GM18520 (cell line): ENCODE results near the gene SF3B2.
"Not testable (repeated sequence)": the region's sequence is repeated elsewhere in the genome, so short reads cannot be mapped to it uniquely, and the experiment has no call there.

ENCODE experiments used
- ATAC-seq: cut with Tn5 transposase; IDR thresholded peaks from one replicate; pipeline ENCODE4 v1.9.1; 2021; ENCODE audit not compliant: unreplicated experiment

The SF3B2 gene

DNA sequence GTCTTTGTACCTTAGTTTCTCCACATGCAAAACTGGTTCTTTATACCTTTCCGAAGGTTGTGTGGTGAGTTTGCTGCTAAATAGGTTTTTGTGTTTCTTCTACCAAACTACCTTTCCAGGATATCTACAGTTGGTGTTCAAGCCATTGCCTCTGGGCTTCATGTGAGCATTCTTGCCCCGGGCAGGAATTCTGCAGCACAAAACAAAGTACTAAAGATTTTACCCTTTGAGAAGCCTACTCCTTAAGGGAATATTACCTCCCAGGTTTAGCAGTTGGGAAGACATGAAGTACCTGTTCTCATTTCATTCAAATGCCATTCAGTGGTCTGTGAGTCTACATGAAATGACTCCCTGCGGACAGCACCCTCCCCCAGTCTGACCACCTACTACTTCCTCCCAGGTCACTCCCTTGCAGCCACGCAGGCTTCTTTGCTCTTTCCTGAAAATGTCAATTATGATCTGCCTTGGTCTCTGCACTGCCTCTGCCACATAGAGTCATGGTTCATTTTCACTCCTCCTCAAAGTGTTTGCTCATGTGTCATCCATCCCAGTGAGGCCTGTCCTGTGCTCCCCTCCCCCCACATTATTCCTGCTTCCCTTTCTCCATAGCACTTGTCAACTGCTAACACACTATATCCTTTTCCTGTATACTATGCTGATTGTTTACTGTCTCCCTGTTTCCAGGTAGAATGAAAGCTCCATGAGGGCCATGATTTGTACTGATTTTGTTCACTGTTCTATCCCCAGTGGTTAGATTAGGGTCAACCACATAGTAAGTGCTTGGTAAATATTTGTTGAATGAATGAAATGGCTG, 54.8 kb downstream of the SF3B2 start:
- ATAC-seq, result no peak

DNA sequence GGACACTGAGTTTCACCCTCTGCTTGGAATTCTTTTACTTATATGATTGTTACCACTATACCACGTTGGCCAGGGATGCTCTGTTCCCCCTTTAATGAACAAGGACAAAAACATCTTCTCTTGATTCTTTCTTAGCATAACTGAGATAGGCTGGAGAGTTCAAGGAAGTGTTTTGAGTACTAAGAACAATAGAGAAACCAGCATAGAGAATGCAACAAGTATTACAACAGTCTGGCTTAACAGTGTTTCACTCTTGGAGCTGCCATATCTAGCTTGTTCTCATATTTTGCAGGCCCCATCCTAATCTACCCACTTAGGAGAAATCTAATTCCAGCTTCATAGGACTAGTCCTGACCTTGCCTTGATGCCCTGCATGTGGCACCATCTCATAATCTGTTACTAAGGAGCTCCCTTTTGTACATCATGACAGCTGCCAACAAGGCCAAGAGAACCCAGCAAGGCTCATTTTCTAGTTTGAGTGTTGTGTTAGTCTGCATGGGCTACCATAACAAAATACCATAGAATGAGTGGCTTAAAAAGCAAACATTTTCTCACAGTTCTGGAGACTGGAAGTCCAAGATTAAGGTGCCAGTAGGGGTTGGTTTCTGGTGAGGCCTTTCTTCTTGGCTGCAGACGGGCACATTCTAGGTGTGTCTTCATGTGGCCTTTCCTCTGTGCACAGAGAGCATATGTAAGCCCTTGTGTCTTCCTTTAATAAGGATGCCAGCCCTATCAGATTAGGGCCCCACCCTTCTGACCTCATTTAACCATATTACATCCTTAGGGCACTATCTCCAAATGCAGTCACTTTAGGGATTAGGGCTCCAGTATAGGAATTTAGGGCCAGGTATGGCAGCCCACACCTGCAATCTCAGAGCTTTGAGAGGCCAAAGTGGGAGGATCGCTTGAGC, 55.7 kb downstream of the SF3B2 start:
- ATAC-seq, result no peak

DNA sequence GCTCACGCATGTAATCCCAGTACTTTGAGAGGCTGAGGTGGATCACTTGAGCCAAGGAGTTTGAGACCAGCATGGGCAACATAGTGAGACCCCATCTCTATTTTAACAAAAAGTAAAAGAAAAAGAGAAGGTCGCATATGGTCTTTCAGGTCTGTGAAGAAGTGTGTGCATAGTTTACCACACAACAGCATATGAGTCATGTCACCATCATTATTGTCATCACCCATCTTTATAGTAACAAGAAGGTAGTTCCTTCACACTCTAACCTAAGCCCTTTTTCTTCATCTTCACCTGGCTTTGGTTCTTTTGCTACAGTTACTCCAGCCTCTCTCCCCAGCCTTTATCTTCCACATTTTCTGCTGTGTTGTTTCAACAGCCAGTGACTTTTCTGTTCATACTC, 57.1 kb downstream of the SF3B2 start:
- ATAC-seq, result no peak

GRCh38 chr11:66111158-66111557, 59.0 kb downstream of the SF3B2 start:
- ATAC-seq, result no peak

- ATAC-seq, result no peak
Observed at GRCh38 chr11:66112041-66112491, 59.9 kb downstream of the SF3B2 start.

DNA sequence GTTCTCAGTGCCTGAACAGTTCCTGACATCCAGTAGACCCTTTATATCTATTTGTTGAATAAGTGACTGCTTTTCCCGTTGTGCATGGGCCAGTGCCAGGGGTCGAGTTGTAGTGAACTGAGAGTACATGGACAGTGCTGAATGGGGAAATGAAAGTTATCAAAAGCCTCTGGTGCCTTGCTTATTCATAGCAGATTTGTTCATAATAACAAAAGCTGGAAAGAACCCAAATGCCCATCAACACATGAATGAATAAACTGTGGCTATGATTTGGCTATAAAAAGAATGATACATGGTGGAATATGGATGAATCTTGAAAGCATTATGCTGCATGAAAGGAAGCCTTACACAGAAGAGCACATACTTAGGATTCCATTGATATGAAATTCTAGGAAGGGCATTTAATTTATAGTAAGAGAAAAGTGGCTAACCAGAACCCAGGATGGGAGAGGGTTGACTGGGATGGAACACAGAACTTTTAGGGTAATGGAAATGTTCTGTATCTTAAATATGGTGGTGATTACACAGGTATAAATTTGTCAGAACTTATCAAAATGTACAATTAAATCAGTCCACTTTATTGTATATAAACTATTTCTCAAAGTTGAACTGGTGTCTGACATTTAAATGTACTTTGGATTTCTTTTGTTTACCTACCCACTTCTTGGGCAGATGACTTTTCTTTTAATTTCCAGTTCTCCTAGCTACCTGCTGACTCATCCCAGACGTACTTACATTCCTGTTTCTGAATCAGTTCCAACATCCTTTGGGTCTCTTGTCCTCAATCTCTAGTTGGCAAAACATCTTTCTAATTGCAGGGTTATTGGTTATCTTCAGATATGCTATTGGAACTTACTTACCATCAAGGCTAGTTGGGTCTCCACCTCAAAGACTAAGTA, 60.7 kb downstream of the SF3B2 start:
- no peak for ATAC-seq

GRCh38 chr11:66114957-66115356, 62.8 kb downstream of the SF3B2 start:
- not testable (repeated sequence) for ATAC-seq

- no peak for ATAC-seq
Observed at GRCh38 chr11:66115638-66116301, 63.6 kb downstream of the SF3B2 start.

DNA sequence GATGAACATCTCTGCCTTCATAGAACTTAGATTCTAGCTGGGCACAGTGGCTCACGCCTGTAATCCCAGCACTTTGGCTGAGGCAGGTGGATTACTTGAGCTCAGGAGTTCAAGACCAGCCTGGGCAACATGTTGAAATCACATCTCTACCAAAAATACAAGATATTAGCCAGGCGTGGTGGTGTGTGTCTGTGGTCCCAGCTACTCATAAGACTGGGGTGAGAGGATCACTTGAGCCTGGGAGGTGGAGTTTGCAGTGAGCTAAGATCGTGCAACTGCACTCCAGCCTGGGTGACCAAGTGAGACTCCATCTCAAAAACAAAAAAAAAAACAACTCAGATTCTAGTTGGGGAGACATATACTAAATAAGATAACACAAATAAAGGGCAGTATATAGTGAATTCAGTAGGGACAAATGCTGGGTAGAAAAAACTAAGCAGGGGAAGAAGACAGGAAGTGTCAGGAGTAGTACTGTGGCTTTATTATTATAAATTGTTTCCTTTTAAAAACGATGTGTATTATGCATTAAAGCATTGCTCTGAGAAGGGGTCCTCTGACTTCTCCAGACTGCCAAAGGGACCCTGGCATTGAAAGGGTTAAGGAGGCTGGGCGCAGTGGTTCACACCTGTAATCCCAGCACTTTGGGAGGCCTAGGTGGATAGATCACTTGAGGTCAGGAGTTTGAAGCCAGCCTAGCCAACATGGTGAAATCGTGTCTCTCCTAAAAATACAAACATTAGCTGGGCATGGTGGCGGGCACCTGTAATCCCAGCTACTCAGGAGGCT, 64.6 kb downstream of the SF3B2 start:
- no peak for ATAC-seq

- no peak for ATAC-seq
Observed at GRCh38 chr11:66118847-66119246, 66.7 kb downstream of the SF3B2 start.
